UCSD-AML1 (cell line): ENCODE results near the gene AFF1.
A peak's percentile ranks its signal among the peaks of the same experiment; 100 is the strongest.

Experiments used
- DNase-seq: peaks from one replicate; lab custom pipeline; 2025; ENCODE audit not compliant: unreplicated experiment; lab: John Stamatoyannopoulos, UW

Gene AFF1

DNA sequence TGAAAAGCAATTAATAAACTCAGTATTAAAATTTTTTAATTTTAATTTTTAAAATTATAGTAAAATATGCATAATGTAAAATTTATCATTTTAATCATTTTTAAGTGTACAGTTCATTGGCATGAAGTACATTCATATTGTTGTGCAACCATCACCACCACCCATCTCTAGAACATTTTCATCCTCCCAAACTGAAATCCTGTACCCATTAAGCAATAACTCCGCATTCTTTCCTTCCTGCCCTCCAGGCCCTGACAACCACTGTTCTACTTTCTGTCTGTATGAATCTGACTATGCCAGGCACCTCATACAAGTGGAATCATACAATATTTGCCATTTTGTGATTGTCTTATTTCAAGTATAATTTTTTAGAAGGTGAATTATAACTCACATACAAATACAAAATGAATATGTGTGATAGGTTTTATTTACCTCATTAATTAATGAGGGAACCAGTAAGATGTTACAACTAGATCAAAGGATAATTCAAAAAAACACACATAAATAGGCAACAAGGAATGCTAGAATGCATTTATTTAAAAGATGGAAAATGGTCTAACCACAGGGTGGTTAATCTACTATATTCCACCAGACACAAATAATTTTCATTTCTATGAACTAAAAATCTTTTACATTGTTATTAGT, 13.1 kb upstream of the AFF1 start:
- no peak for DNase-seq

- DNase-seq = peak; percentile 14
Observed at GRCh38 chr4:86924811-86925210, 10.0 kb upstream of the AFF1 start.

GRCh38 chr4:86926435-86927086, 8.2 kb upstream of the AFF1 start:
- DNase-seq = no peak

DNA sequence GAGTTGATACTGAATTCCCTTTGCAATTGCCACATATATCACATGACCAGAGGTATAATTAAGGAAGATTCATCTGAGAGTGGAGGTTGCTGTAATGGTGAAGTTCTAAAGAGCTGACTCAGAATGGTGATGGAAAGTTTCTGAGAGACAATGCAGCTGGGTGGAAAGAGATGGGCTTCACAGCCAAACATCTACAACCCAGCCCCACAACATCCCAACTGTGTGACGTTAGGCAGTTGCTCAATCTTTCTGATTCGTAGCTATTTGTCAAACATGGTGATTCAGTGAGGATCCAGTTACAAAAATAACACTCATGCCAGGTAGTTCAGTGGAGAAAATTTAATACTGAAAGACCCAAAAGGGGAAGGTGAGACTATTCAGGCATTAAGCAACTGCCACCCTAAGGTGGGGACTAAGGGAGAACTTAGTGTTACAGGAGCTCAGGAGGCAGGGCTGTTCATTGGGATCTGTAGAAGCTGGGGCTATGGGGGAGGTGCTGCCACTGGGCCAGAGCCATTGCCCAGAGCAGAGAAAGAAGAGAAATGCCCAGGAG, 6.9 kb upstream of the AFF1 start:
- no peak for DNase-seq

GRCh38 chr4:86928400-86929255, 6.2 kb upstream of the AFF1 start:
- no peak for DNase-seq

DNA sequence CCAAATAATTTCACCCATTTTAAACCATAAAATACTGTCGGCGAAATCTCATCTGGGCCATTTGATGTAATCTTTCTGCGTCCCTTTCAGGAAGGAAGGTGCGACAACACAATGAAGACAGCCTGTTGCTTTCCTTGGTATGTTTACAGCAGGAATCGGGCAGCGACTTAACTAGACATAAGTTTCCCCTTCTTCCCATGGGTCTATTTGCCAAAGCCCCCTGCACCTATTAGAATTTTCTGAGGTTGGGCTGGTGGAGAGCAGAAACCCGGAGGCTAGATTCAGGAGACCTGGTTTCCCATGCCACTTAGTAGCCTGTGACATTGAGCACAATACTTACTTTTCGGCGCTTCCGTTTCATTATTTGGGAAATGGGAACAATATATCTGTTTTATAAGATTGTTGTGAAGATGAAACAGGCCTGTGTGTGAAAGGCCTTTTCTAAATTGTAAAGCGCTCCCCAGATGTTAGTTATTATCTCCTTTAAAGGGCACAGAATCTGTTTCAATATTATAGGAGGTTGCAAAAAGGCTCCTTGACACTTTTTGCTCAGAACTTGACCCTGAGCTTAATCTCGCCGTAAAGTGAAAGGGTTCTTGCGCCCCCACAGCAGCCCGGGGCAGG, 552 bp upstream of the AFF1 start:
- peak; percentile 24 for DNase-seq

GRCh38 chr4:86935566-86935852, 698 bp downstream of the AFF1 start:
- no peak for DNase-seq

DNA sequence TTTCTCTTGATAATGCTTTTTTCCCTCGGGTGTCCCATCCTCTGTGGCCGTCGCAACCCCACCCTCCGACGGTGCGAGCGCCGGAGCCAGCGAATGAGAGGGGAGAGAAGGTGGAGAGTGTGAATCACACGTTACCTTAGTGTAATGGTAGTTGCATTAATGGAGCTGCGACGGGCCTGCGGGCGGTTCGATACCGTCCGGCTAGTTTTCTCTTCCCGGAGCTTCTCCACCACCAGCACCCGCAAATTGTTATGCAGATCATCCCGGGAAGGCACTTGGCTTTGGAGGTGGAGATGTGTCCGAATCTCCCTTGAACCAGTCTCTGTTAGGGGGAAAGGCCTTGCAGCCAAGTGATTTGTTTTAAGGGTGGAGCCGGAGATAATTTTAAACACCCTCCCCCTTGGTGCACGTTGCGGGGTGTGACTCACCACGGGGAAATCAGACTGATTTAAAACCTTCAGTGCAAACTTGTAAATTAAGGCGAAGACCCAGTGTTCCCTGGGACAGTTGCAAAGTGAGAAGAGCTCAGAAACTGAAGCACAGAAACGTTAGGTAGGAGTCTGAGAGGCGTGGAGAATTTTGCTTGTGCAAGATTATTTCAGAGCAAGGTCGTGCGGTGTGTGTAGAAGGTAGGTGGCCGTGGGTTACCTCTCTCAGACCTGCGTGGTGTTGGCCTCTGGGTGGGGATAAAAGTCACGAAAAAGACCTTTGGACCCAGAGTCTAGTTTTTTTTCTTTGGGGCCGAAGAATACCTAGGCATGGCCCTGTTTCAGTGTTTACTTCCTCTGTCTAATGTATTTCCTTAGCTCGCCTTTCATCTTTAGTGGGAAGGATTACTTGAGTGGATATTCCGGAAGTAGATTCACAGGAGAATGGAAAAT, 1.3 kb downstream of the AFF1 start:
- DNase-seq = peak; percentile 82

DNA sequence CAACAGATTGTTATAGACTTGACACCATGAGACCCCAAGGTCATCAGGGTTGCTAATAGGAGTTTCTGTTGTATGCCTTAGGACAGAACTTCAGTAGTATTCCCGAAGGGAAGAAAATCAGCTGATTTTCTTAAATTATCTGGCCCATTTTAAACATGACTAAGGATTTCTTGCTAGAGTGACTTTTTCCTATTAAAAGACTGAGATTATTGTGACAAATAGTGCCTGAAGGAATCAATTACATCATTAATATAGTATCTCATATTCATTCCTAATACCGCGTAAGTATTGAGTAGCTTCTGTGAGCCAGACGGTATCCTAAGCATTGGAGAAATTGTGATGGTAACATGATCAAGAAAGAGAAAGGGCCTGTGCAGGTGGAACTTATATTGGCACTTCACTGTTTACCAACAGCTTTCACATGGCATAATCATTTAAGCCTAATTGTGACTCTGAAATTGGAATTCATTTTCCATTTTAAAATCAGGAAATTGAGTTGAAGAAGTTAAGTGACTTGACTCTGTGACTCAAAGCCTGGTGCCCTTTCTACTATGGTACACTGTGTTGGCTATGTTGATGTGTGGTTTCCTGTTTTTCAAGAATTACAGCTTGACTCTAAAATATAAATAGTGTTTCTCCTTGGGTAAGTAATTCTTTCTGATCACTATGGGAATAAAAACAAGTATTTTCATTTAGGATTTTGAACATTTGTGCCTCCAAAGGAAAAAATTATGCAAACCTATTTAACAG, 4.1 kb downstream of the AFF1 start:
- no peak for DNase-seq

GRCh38 chr4:86939729-86940575, 5.1 kb downstream of the AFF1 start:
- DNase-seq = no peak

DNA sequence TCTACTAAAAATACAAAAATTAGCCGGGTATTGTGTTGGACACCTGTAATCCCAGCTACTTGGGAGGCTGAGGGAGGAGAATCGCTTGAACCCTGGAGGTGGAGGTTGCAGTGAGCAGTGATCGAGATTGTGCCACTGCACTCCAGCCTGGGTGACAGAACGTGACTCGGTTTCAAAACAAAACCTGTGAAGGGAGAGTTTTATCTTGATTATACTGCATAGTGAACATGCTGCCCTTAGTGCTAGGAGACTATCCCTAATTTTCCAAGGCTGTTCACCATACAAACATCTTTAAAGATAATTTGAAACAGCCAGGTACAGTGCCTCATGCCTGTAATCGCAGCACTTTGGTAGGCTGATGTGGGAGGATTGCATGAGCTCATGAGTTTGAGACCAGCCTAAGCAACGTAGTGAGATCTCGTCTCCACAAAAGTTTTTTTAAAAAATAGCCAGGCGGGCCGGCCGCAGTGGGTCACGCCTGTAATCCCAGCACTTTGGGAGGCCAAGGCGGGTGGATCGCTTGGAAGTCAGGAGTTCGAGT, 6.2 kb downstream of the AFF1 start:
- DNase-seq = no peak

DNA sequence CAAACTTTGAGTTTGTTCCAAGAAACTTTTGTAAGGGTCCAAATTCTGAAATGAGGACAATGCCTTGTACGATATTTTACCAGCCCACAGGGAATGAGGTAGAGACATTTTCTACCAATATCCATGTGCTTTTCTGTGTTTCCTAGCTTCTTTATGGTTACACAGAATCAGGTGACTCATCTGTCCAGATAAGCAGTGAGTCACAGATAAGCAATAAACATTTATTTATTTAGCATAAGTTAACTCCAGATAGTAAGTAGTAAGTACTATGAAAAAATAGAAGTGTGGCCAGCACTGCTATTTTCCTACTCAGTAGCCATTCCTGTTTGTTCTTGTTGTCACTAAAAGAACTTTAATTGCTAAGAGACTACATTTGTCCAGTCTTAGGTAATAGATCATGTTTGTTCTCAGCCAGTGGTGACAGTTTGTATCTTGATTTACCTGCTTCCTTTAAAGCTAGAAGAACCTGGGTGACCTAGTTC, 7.4 kb downstream of the AFF1 start:
- no peak for DNase-seq

DNA sequence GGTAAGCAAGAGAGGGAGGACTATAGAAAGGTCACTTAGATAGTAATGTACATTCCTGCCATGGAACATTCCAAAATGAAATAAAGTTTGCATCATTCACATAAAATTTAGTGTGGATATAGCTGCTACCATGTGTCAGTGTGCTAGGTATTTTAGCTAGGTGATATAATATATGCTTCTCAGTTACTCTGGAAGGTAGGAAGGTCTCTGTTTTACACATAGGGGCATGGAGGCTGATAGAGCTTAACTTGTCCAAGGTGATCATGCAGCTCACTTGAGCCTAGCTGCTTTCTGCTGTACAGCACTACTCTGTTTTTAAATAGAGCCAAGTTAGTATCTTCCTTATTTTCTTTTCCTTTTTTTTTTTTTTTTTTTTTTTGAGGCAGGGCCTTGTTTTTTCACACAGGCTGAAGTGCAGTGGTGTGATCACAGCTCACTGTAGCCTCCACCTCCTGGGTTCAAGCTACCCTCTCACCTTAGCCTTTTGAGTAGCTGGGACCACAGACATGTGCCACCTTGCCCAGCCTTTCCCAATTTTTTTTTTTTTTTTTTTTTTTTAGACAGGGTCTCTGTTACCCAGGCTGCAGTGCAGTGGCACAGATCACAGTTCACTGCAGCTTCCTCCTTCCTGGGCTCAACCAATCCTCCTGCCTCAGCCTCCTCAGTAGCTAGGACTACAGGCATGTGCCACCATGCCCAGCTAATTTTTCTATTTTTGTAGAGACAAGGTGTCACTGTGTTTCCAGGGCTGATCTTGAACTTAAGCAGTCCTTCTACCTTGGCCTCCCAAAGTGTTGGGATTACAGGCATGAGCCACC, 10.4 kb downstream of the AFF1 start:
- DNase-seq = no peak

DNA sequence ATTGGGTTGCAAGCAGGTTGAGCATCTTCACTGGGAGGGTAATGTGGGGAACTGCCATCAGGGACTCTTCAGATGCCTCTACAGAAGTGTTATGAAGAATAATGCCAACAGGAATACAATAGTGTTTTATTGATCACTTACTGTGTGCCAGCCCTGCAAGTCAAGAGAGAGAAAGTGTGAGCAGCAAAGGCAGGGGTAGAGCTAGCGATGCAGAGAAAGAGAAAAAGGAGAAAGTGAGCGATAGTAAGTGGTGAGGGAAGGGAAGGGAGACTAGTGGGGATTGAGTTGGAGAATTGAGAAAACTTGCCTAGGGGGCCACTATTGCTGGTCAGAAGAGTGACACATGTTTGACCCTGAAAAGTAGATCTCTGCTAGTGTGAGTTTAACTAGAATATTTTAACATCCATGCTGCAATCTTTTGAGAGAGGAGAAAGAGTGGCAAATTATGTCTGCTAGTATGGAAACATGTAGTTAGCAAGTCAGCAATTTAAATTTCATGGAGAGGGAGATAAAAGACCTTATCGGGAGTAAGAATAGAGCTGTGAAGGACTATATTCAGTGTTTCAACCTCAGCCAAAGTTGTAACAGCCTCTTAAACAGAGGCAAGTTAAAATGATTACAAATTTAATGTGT, 12.2 kb downstream of the AFF1 start:
- DNase-seq = no peak

- no peak for DNase-seq
Observed at GRCh38 chr4:86947501-86948120, 12.8 kb downstream of the AFF1 start.

- no peak for DNase-seq
Observed at GRCh38 chr4:86948276-86948675, 13.5 kb downstream of the AFF1 start.
